KBM-7 (cell line): ENCODE results near the gene FLNB.

Source experiments
- DNase-seq: peaks from one replicate; pipeline ENCODE4 v3.0.0-alpha.2; 2015
- in situ Hi-C: fragments of 300-500 bp; cut with MboI; formaldehyde crosslinking; loops from 2 replicates; pipeline ENCODE4 v1.14.3; 2020; ENCODE audit warnings: low sequenced_read_pairs, low pct_unique_long_range_greater_than_20kb, mixed read lengths

FLNB gene

GRCh38 chr3:58008141-58009025 is at the start of gene FLNB:
Gene FLNB, plus strand, starts transcription at chr3:58008422. Its CDS starts 143 bp downstream, at chr3:58008565.
- in situ Hi-C loops, result no loop called here
- peak; percentile 70 for DNase-seq

GRCh38 chr3:57958642-57959422 is 49.4 kb upstream of the FLNB start:
- in situ Hi-C loops, result no loop called here
- peak; percentile 71 for DNase-seq

- DNase-seq, result peak; percentile 70
- in situ Hi-C loops, result no loop called here
These were observed 48.6 kb upstream of the FLNB start for GRCh38 chr3:57959423-57960173.

GRCh38 chr3:57960174-57960505 is 48.1 kb upstream of the FLNB start:
- no peak for DNase-seq

GRCh38 chr3:57961177-57961827 is 46.9 kb upstream of the FLNB start:
- in situ Hi-C loops, result no loop called here
- no peak for DNase-seq

More at GRCh38 chr3:57960174-57960505, 48.1 kb upstream of the FLNB start:
- in situ Hi-C loops, result no loop called here

GRCh38 chr3:57961828-57962447 is 46.3 kb upstream of the FLNB start:
- peak; percentile 65 for DNase-seq
- in situ Hi-C loops, result no loop called here

- in situ Hi-C loops, result no loop called here
- no peak for DNase-seq
These were observed 45.8 kb upstream of the FLNB start for GRCh38 chr3:57962448-57962834.

GRCh38 chr3:57963811-57964346 is 44.3 kb upstream of the FLNB start:
- in situ Hi-C loops, result no loop called here
- DNase-seq, result no peak

- in situ Hi-C loops, result no loop called here
- no peak for DNase-seq
These were observed 41.4 kb upstream of the FLNB start for GRCh38 chr3:57966829-57967228.

GRCh38 chr3:57967590-57967989 is 40.6 kb upstream of the FLNB start:
- in situ Hi-C loops, result no loop called here
- DNase-seq, result no peak

- no peak for DNase-seq
- in situ Hi-C loops, result no loop called here
These were observed 39.7 kb upstream of the FLNB start for GRCh38 chr3:57968501-57968900.

GRCh38 chr3:57971975-57972374 is 36.2 kb upstream of the FLNB start:
- in situ Hi-C loops, result no loop called here
- no peak for DNase-seq

- DNase-seq, result peak; percentile 56
- in situ Hi-C loops, result no loop called here
These were observed 35.6 kb upstream of the FLNB start for GRCh38 chr3:57972531-57973111.

GRCh38 chr3:57973715-57974477 is 34.3 kb upstream of the FLNB start:
- in situ Hi-C loops, result no loop called here
- no peak for DNase-seq

GRCh38 chr3:57974796-57975388 is 33.3 kb upstream of the FLNB start:
- in situ Hi-C loops, result no loop called here
- DNase-seq, result no peak

GRCh38 chr3:57977818-57978235 is 30.4 kb upstream of the FLNB start:
- in situ Hi-C loops, result no loop called here
- DNase-seq, result no peak

GRCh38 chr3:57978316-57978715 is 29.9 kb upstream of the FLNB start:
- DNase-seq, result no peak
- in situ Hi-C loops, result no loop called here
